ENCODE measurements around the gene LRRC4B. TPM values are rescaled to one million over a fixed set of nuclear protein-coding genes. Genes with fewer than 3 reads are reported as not detected.
"Not testable (repeated sequence)": the region's sequence is repeated elsewhere in the genome, so short reads cannot be mapped to it uniquely, and the experiment has no call there.

LRRC4B gene
- total and polyA plus RNA-seq, 2 of the 13 experiments (the other 11 are each of a cell fraction or from before 2014, with no cell fraction given): not detected

DNA sequence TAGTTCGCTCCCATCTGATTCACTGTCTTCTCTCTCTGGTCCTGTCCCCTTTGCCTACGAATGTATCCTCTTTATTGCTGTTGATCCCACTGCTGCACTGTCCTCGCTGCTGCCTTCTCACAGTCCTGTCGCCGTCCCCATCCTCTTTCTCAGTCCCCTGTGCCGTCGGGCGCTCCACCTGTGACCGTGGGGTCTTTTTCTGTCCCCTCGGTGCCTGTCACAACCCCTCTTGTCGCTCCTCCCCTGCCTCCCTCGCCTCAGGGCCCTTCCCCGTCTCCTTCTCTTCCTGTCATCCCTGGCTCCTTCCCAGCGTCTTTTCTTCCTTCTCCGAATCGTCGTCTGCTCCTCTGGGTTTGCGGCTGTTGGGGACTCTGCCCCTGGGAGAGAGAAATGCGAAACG lies 39.2 kb upstream of the LRRC4B start (continued):
- TF ChIP-seq, protein P1, sequence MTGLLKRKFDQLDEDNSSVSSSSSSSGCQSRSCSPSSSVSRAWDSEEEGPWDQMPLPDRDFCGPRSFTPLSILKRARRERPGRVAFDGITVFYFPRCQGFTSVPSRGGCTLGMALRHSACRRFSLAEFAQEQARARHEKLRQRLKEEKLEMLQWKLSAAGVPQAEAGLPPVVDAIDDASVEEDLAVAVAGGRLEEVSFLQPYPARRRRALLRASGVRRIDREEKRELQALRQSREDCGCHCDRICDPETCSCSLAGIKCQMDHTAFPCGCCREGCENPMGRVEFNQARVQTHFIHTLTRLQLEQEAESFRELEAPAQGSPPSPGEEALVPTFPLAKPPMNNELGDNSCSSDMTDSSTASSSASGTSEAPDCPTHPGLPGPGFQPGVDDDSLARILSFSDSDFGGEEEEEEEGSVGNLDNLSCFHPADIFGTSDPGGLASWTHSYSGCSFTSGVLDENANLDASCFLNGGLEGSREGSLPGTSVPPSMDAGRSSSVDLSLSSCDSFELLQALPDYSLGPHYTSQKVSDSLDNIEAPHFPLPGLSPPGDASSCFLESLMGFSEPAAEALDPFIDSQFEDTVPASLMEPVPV (CRISPR knock-in tag; IDR thresholded peaks at IDR 0.05): no peak
- TF ChIP-seq HIVEP1 (CRISPR knock-in tag; IDR thresholded peaks at IDR 0.05): no peak

DNA sequence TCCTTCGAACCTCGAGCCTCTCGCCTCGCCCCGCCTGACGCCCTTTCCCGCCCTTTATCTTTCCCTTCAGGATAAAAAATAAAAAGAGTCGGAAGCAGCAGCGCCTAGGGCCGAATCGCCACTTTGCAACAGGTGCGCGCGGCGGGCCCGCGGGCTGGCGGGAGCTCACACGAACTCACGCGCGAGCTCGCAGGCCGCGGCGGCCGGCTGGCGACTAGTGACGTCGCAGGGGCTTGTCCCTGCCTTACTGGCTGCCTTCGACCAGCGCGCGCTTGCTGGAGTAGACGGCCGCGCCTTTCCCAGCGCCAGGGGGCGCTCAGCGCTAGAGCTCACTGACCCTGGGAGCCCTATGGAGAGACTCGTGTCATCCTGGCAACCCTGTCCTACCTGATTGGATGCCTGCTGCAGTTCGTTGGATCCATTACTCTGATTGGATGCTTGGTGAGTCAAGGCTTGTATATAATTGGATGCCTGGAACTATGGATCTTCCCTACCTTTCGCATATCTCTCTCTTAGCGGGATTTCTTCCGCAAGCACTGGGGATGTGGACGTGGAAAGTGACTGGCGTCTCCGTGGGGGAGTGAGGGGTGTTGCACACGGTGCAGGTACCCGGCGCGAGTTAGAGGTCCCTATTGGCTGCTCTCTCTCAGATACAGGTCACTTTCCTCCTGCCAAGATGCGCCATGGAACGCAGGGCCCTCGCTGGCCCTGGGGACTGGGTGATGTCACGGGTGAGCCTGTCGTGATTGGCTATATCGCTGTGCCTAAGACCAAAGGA lies 38.0 kb upstream of the LRRC4B start:
- BruUV-seq (replicated peaks); FAIRE-seq; H3K9ac ChIP-seq (ENCODE audit: insufficient read depth, low read depth, low read length); H4K20me1 ChIP-seq (ENCODE audit: insufficient read depth, low read length); H3K27ac ChIP-seq (ENCODE audit: extremely low read length, insufficient read depth, low read length); H3K79me2 ChIP-seq (ENCODE audit: insufficient read depth, low read length); H3K4me1 ChIP-seq (ENCODE audit: insufficient read depth, low read length); H3K4me3 ChIP-seq (replicated peaks in 1 of 3; ENCODE audit: insufficient read depth in 1 of 3, low read depth in 2 of 3, low read length in 3 of 3); H3K4me2 ChIP-seq (ENCODE audit: low read depth, low read length); H3K36me3 ChIP-seq (replicated peaks in 1 of 2; ENCODE audit: control insufficient read depth in 1 of 2, insufficient read depth in 2 of 2, low read length in 2 of 2); CTCF ChIA-PET (ENCODE audit: low intra/inter-chr PET ratio, low total read pairs); intact Hi-C loops (cut with micrococcal nuclease; ENCODE audit: unreplicated experiment); POLR2A ChIA-PET; H3K9me3 ChIP-seq (ENCODE audit: low read length); H2AFZ ChIP-seq (ENCODE audit: low read length): not testable (repeated sequence)
- peak; percentile 8 for DNase-seq (ENCODE audit: low spot score)
- WGBS (ENCODE audit: low lambda C conversion rate): 82% methylated on average over 46 of the region's 58 CpGs
- H3K27me3 ChIP-seq (ENCODE audit: control insufficient read depth in 1 of 2, insufficient read depth in 2 of 2, low read length in 2 of 2): peaks cover 1 to 11% of the 10 kb centered on the region in 2 experiments; a peak in 2 of 5 replicates
- in situ Hi-C loops (cut with HindIII; ENCODE audit: extremely low pct_ligation_motif_present, low pct_unique_long_range_greater_than_20kb): loop anchor here (10.0 kb wide), 1 partner anchor 179 kb away; no protein-coding TSS in a partner anchor
- peak; percentile 68 for ATAC-seq

All from HepG2 (cell line).